PC-3 (cell line): Measurements from ENCODE around the gene PRSS8. TPM values are rescaled to one million over a fixed set of nuclear protein-coding genes. Genes with fewer than 3 reads are reported as not detected.
A peak's percentile ranks its signal among the peaks of the same experiment; 100 is the strongest.

Experiments
- ATAC-seq: fragments of 200-7000 bp; cut with Tn5 transposase; 2 replicates; pipeline ENCODE4 v1.9.1; 2020; ENCODE audit warnings: mild to moderate bottlenecking, moderate library complexity
- BruUV-seq: library from RNA; stranded (reverse); fragments of 400-500 nt; replicated peaks from 2 replicates; lab custom pipeline; 2021; lab: Mats Ljungman, UMichigan
- CTCF ChIA-PET: fragments of 300-600 bp; sonication (Branson Sonifier 250); formaldehyde crosslinking; loops from one replicate; lab custom pipeline; 2022; ENCODE audit warnings: antibody characterized with exemption; lab: Charles Lee
- POLR2A ChIA-PET: fragments of 300-600 bp; sonication (Branson Sonifier 250); formaldehyde crosslinking; loops from one replicate; lab custom pipeline; 2022; ENCODE audit warnings: antibody characterized with exemption; ENCODE audit not compliant: unreplicated experiment; lab: Charles Lee
- DNase-seq: peaks from one replicate; pipeline ENCODE4 v3.0.0-alpha.2; 2015
- H2AFZ ChIP-seq: fragments of 300-600 bp; sonication (generic); 2 replicates; pipeline ENCODE4 v1.6.0; 2016; ENCODE audit warnings: antibody characterized with exemption, low read length
- H3F3A ChIP-seq: fragments of 300-600 bp; sonication (generic); one replicate; pipeline ENCODE4 v1.6.0; 2017; ENCODE audit warnings: antibody characterized with exemption, low read length, control low read depth, mild to moderate bottlenecking; ENCODE audit not compliant: unreplicated experiment
- H3K27ac ChIP-seq: fragments of 300-600 bp; sonication (generic); 2 replicates; pipeline ENCODE4 v1.5.1; 2016; ENCODE audit warnings: mild to moderate bottlenecking, low read length
- H3K27me3 ChIP-seq: fragments of 300-600 bp; sonication (generic); 2 replicates; pipeline ENCODE4 v1.6.1; 2016; ENCODE audit warnings: low read length, mixed read lengths
- H3K36me3 ChIP-seq: fragments of 300-600 bp; sonication (generic); 2 replicates; pipeline ENCODE4 v1.6.1; 2016; ENCODE audit warnings: low read depth, mixed run types, low read length, mixed read lengths
- H3K4me1 ChIP-seq: fragments of 300-600 bp; sonication (generic); 2 replicates; pipeline ENCODE4 v1.5.1; 2016; ENCODE audit warnings: low read length; ENCODE audit not compliant: insufficient read depth
- H3K4me2 ChIP-seq: fragments of 300-600 bp; sonication (generic); 2 replicates; pipeline ENCODE4 v1.6.0; 2016; ENCODE audit warnings: low read length
- H3K4me3 ChIP-seq: fragments of 300-600 bp; sonication (generic); 2 replicates; pipeline ENCODE4 v1.5.1; 2016; ENCODE audit warnings: mild to moderate bottlenecking, low read length, mixed read lengths
- H3K79me2 ChIP-seq: fragments of 300-600 bp; sonication (generic); 2 replicates; pipeline ENCODE4 v1.6.1; 2017; ENCODE audit warnings: low read length, mixed read lengths
- H3K9ac ChIP-seq: fragments of 300-600 bp; sonication (generic); 2 replicates; pipeline ENCODE4 v1.6.0; 2016; ENCODE audit warnings: mild to moderate bottlenecking, low read length
- H3K9me2 ChIP-seq: fragments of 300-600 bp; sonication (generic); replicated peaks from 2 replicates; pipeline ENCODE4 v1.6.1; 2016; ENCODE audit warnings: mixed run types, low read length, mixed read lengths
- H3K9me3 ChIP-seq: fragments of 300-600 bp; sonication (generic); 2 replicates; pipeline ENCODE4 v1.6.1; 2016; ENCODE audit warnings: low read length, mixed read lengths
- H4K20me1 ChIP-seq: fragments of 300-600 bp; sonication (generic); 2 replicates; pipeline ENCODE4 v1.6.1; 2016; ENCODE audit warnings: low read length, mixed read lengths
- CTCF ChIP-seq: fragments of 300-600 bp; sonication (generic); conservative IDR thresholded peaks from 2 replicates; pipeline ENCODE4 v1.5.1; 2017; ENCODE audit warnings: antibody characterized with exemption, low read depth, mild to moderate bottlenecking, low read length
- EZH2 ChIP-seq: fragments of 300-600 bp; sonication (generic); IDR thresholded peaks from one replicate; pipeline ENCODE4 v1.6.1; 2017; ENCODE audit warnings: antibody characterized with exemption, mild to moderate bottlenecking, low read length; ENCODE audit not compliant: unreplicated experiment
- EZH2phosphoT487 ChIP-seq: fragments of 300-600 bp; sonication (generic); IDR thresholded peaks from 2 replicates; pipeline ENCODE4 v1.6.1; 2018; ENCODE audit warnings: mild to moderate bottlenecking, antibody characterized with exemption, low read length, borderline replicate concordance
- intact Hi-C: fragments of 100-400 bp; cut with micrococcal nuclease; formaldehyde crosslinking; loops from 2 replicates; pipeline ENCODE4 v1.9.0; 2023
- total RNA-seq: library from RNA; depleted of rRNA; stranded (reverse); fragments of >200 nt; gene quantifications from 2 replicates; pipeline ENCODE4 v1.2.3, GENCODE V29; 2014

Gene PRSS8
- total RNA-seq, 1 experiment from 2014 or later, result 23.4 TPM

GRCh38 chr16:31099860-31100638 is 35.5 kb downstream of the PRSS8 start:
- intact Hi-C loops, result no loop called here
- POLR2A ChIA-PET, result interaction anchor here (0.9 kb wide), 1 partner anchor 17 kb away, joined by 4 read pairs; the partner anchor contains the start of gene KAT8

GRCh38 chr16:31094424-31095120 is 41.0 kb downstream of the PRSS8 start, which contains the start of gene VKORC1:
TSS of gene VKORC1 (minus strand) at chr16:31094797. CDS start at chr16:31094729, 68 bp downstream.
- no peaks in the 10 kb centered on the region for H3K27me3 ChIP-seq
- POLR2A ChIA-PET, result interaction anchor here (0.6 kb wide), 1 partner anchor 47 kb away, joined by 10 read pairs; no protein-coding TSS in a partner anchor
- peaks cover 7% of the 10 kb centered on the region; the same call in 1 of the 2 replicates for H3K4me1 ChIP-seq
- H3F3A ChIP-seq, result no peaks in the 10 kb centered on the region
- H4K20me1 ChIP-seq, result peaks cover 5% of the 10 kb centered on the region; the same call in 1 of the 2 replicates
- no peaks in the 10 kb centered on the region for H3K9me2 ChIP-seq
- no TSS peak for BruUV-seq
- TF ChIP-seq EZH2, result no peak
- TF ChIP-seq EZH2phosphoT487, result no peak
- no peak for TF ChIP-seq CTCF
- peak within 1 kb of the TSS; percentile 93 for H3K4me2 ChIP-seq
- H3K4me3 ChIP-seq, result peak within 1 kb of the TSS; percentile 98
- intact Hi-C loops, result loop anchor here (1.0 to 5.0 kb wide), 4 partner anchors 20 to 773 kb away; partner anchors contain the start of genes HSD3B7, ZNF646 and ZNF668
- no peaks in the 10 kb centered on the region for H3K9me3 ChIP-seq
- peak within 1 kb of the TSS; percentile 90 for H3K9ac ChIP-seq
- H3K79me2 ChIP-seq, result peaks cover 23% of the 10 kb centered on the region
- CTCF ChIA-PET, result no interaction called here
- H3K36me3 ChIP-seq, result peaks cover 3% of the 10 kb centered on the region; the same call in 1 of the 2 replicates
- ATAC-seq (peak; percentile 94), DNase-seq (peak; percentile 96)
- H2AFZ ChIP-seq, result peak within 1 kb of the TSS; percentile 91
- H3K27ac ChIP-seq, result peak within 1 kb of the TSS; percentile 68

More at GRCh38 chr16:31099860-31100638, 35.5 kb downstream of the PRSS8 start:
- H3K9ac ChIP-seq, result no peak overlapping the region
- CTCF ChIA-PET, result interaction anchor here (1.2 kb wide), 1 partner anchor 42 kb away, joined by 3 read pairs; no protein-coding TSS in a partner anchor
- no peaks in the 10 kb centered on the region for H3K9me2 ChIP-seq
- H3K4me3 ChIP-seq, result no peak overlapping the region
- no peaks in the 10 kb centered on the region for H3F3A ChIP-seq
- H4K20me1 ChIP-seq, result no peaks in the 10 kb centered on the region
- H3K4me1 ChIP-seq, result no peaks in the 10 kb centered on the region
- H3K27ac ChIP-seq, result no peak overlapping the region
- H2AFZ ChIP-seq, result no peak overlapping the region
- no peak overlapping the region for H3K4me2 ChIP-seq
- no peaks in the 10 kb centered on the region for H3K36me3 ChIP-seq
- H3K27me3 ChIP-seq, result no peaks in the 10 kb centered on the region
- H3K79me2 ChIP-seq, result no peaks in the 10 kb centered on the region
- DNase-seq (peak; percentile 12), ATAC-seq (no peak)
- no peaks in the 10 kb centered on the region for H3K9me3 ChIP-seq
- no TSS peak for BruUV-seq
- TF ChIP-seq EZH2phosphoT487 (no peak), EZH2 (no peak), CTCF (no peak)
